Ramos (cell line): ENCODE measurements around the gene DYNLT1.
"Not testable (repeated sequence)": the region's sequence is repeated elsewhere in the genome, so short reads cannot be mapped to it uniquely, and the experiment has no call there.

Experiments
- in situ Hi-C: fragments of 300-500 bp; cut with MboI; formaldehyde crosslinking; loops from one replicate; pipeline ENCODE4 v1.14.3; 2022; ENCODE audit warnings: low sequenced_read_pairs; ENCODE audit not compliant: unreplicated experiment

Gene DYNLT1

GRCh38 chr6:158626360-158627167 is 18.0 kb downstream of the DYNLT1 start:
- in situ Hi-C loops = no loop called here

DNA sequence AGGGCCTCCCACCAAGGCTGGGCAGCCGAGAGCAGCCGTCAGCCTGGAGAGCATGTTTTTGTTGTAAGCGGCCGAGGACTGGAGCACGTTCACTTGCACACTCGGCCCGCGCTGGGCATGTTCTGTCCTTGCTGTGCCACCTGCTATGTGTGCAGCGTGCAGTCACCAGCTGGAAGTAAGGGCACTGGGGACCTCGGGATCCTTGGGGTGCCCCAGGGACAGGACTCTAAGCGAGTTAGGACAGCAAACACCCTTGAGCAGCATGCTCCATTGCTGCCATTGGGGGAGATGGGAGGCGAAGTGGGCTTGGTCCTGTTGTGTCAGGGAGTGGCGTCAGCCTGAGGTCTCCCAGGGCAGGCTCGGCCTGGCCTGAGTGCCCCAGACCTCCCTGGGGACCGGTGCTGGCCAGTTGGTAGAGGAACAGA is 18.6 kb downstream of the DYNLT1 start:
- in situ Hi-C loops = no loop called here

GRCh38 chr6:158624684-158625682 is 19.6 kb downstream of the DYNLT1 start:
- in situ Hi-C loops = no loop called here

GRCh38 chr6:158622545-158623190 is 21.9 kb downstream of the DYNLT1 start:
- in situ Hi-C loops = no loop called here

GRCh38 chr6:158621694-158622544 is 22.6 kb downstream of the DYNLT1 start:
- in situ Hi-C loops = no loop called here

DNA sequence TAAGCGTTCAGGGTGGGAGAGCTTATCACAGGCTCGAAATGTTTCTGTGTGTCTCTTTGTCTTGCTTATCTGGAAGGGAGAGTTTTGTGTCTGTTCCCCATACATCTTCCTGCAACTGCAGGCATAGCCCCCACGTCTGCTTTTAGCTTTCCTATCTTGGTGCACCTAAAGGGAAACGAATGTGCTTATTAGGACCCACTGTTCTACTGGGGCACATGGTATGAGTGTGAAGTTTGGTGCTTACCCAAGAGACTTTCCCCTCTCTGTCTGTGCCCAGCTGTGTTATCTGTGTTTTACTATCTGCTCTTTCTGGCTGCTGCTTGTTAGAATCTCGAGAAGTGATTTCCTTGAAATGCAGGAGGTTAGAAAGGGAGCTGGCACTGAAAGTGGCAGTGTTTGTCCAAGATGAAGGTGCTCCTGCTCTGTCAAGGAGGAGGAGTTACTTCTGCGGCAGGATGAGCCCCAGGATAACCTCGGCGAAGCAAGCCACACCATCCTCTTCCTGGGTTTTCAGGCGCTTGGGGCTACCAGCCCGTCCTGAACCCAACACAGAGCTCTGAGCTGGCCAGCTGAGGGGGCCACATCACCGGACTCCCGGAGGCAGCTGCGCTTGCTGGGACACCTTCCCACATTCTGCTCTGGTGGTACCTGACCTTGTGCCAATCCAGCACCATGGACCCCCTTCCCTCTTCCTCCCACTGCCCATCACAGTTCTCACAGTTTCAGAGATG is 23.4 kb downstream of the DYNLT1 start:
- in situ Hi-C loops = no loop called here

DNA sequence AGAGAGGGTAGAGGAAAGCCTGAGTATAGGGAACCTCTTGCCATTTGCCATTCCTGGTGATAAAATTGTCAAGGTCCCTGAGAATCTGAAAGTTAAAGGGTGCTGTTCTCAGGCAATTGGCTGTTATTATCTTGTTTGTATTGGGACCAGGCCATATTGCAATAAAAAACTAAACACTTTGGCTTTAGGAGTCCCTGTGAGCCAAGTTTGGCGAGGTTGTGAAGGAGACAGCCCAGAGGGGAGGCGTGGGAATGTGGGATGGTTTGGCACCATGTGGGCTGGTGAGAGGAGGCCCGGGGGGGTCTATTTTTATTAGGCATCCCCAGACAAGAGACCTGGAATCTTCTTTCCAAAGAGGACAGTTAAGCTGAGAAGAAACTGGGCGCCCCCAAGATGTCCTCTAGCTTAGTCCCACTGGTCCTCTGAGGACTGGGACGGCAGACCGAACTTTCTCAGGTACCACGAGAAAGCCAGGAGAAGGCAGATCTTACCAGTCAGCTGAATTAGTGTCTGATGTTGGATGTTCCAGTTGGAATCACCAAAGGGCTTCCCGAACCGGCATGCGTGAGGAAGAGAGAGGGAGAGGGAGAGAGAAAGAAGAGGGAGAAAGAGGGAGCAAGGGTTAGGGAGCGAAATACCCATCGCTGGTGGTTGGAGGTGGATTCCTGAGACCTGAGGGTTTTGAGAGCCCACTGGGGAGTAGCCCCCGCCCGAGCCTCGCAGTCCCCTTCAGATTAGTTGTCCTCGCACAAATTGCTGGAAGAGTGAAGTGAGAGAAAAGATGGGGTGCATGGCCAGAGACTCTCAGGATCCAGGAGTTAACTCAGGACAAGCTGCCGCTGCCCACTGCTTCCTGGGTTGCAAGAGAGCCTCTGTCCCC is 24.4 kb downstream of the DYNLT1 start:
- in situ Hi-C loops = no loop called here

GRCh38 chr6:158618289-158618688 is 26.3 kb downstream of the DYNLT1 start:
- in situ Hi-C loops = not testable (repeated sequence)

- in situ Hi-C loops = not testable (repeated sequence)
These were observed 29.9 kb downstream of the DYNLT1 start for GRCh38 chr6:158614606-158615005.

GRCh38 chr6:158611541-158612370 is 32.8 kb downstream of the DYNLT1 start:
- in situ Hi-C loops = no loop called here

- in situ Hi-C loops = no loop called here
These were observed 33.5 kb downstream of the DYNLT1 start for GRCh38 chr6:158611039-158611438.

GRCh38 chr6:158610319-158610968 is 34.1 kb downstream of the DYNLT1 start:
- in situ Hi-C loops = no loop called here

DNA sequence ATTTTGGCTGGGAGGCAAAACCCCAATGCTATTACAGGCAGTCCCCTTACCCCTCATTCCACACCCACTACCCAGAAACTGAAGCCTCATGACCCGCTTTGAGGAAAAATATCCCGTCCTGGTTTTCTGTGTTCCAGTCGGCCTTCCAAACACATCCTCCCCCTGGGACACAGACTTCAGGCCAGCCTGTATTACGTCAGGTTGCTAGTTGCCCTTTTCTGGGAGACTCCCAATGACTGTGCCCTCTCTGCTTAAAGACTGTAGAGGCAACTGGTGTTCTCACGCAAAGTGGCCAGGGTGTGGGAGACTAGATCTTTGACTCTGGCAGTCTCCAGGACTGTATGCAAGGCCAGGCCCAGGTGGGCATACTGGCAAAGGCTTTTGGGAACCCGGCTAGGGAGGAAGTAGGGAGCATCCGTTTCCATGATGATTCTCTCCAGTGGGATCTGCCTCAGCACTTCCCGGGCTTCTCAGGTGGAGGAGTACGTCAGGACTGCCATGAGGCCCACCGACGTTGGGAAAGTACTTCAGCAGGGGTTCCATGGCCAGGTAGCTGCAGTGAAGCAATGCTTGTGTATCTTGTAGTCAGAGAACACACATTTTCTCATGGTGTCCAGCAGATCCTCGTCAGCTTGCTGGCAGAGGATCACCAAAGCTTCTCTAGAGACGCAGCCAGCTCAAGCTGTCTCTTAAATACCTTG is 34.9 kb downstream of the DYNLT1 start:
- in situ Hi-C loops = no loop called here

DNA sequence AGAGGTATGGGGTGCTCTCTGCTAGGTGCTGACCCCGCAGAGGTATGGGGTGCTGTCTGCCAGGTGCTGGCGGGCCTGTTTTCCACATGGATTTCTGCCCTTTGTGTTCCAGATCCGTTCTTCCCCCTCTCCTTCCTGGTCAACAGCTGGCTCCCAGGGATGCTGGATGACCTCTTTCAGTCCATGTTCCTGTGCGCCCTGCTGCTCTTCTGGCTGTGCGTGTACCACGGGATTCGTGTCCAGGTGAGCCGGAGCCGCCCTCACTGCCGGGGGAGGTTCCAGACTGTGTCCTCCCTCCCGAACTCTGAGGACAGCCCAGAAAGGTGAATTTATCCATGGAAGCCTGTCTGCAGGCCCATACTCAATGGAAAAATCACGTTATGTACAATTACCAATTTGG is 36.3 kb downstream of the DYNLT1 start:
- in situ Hi-C loops = no loop called here

DNA sequence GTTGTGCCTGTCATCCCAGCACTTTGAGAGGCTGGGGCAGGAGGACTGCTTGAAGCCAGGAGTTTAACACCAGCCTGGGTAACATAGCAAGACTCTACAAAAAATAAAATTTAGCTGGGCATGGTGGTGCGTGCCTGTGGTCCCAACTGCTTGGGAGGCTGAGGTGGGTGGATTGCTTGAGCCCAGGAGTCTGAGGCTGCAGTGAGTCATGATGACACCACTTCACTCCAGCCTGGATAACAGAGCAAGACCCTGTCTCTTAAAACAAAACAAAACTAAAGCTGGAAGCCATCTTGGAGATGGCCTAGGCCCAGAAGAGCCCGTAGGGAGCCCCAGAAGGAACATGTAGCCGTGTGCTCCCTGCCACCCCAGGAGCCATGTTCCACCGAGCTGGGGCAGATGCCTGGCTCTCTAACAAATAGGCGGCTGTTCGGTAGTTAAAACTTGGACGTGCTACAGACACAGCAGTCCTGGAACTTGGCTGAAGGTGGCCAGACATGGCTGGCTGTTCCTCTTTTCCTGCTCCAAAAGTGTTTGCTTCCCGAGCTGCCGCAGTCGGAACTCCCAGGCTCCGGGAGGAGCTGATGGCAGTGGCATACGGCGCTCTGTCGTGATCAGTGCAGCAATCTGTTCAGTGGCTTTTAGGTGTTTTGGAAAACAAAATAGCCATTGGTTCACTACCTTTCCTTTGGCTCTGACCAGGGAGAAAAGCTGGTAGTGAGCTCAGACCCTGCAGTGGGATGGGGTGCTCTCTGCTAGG is 37.0 kb downstream of the DYNLT1 start:
- in situ Hi-C loops = no loop called here
